Measurements from ENCODE around the gene PIK3R2. TPM values are rescaled to one million over a fixed set of nuclear protein-coding genes. Genes with fewer than 3 reads are reported as not detected.

The PIK3R2 gene
- total and polyA plus RNA-seq, 2 of the 13 experiments (the other 11 are each of a cell fraction or from before 2014, with no cell fraction given), result 18.6 to 25.3 TPM

GRCh38 chr19:18109341-18109732 is 43.6 kb upstream of the PIK3R2 start (continued):
- TF ChIP-seq NR2F2 (IDR thresholded peaks at IDR 0.05; ENCODE audit: borderline replicate concordance, low read depth) (no peak), KDM4B (CRISPR knock-in tag; IDR thresholded peaks at IDR 0.05) (0 out of 2 replicates have a peak, but pooled peaks have one; percentile 56), LCORL (IDR thresholded peaks at IDR 0.05) (no peak), LCORL (CRISPR knock-in tag; IDR thresholded peaks at IDR 0.05) (peak; percentile 91), ZNF180 (CRISPR knock-in tag; IDR thresholded peaks at IDR 0.05; ENCODE audit: borderline replicate concordance, low read depth) (no peak), ZNF383 (CRISPR knock-in tag; IDR thresholded peaks at IDR 0.05; ENCODE audit: borderline replicate concordance) (no peak), NR2F6 (IDR thresholded peaks at IDR 0.05) (no peak; the same call in 1 of the 2 replicates), NR2F6 (CRISPR knock-in tag; IDR thresholded peaks at IDR 0.05) (peak; percentile 42), ZNF629 (CRISPR knock-in tag; conservative IDR thresholded peaks at IDR 0.05) (no peak; the same call in 1 of the 2 replicates), ELK4 (CRISPR knock-in tag; IDR thresholded peaks at IDR 0.05; ENCODE audit: borderline replicate concordance) (no peak), ZNF883 (CRISPR knock-in tag; IDR thresholded peaks at IDR 0.05; ENCODE audit: not compliant biosample characterization) (no peak), IKZF1 (IDR thresholded peaks at IDR 0.05) (no peak), ZNF34 (CRISPR knock-in tag; IDR thresholded peaks at IDR 0.05; ENCODE audit: borderline replicate concordance) (no peak), DRAP1 (CRISPR knock-in tag; IDR thresholded peaks at IDR 0.05) (no peak), ZNF614 (CRISPR knock-in tag; IDR thresholded peaks at IDR 0.05; ENCODE audit: borderline replicate concordance) (0 out of 2 replicates have a peak, but pooled peaks have one; percentile 16), POLR2AphosphoS5 (IDR thresholded peaks at IDR 0.05; ENCODE audit: low read depth, low read length) (peak; percentile 31; the same call in 1 of the 2 replicates), U2AF1 (optimal IDR thresholded peaks at IDR 0.05; ENCODE audit: low read depth, low read length) (no peak), YEATS4 (CRISPR knock-in tag; IDR thresholded peaks at IDR 0.05; ENCODE audit: borderline replicate concordance) (no peak), THAP9 (CRISPR knock-in tag; IDR thresholded peaks at IDR 0.05; ENCODE audit: borderline replicate concordance) (no peak; the same call in 1 of the 2 replicates), ZUFSP (CRISPR knock-in tag; IDR thresholded peaks at IDR 0.05; ENCODE audit: borderline replicate concordance) (no peak), CREBL2 (CRISPR knock-in tag; IDR thresholded peaks at IDR 0.05; ENCODE audit: borderline replicate concordance) (no peak), MYC (CRISPR knock-in tag; IDR thresholded peaks at IDR 0.05; ENCODE audit: borderline replicate concordance) (0 out of 2 replicates have a peak, but pooled peaks have one; percentile 29), ZNF292 (CRISPR knock-in tag; IDR thresholded peaks at IDR 0.05; ENCODE audit: borderline replicate concordance, low read depth) (0 out of 2 replicates have a peak, but pooled peaks have one; percentile 46), HNF4A (CRISPR knock-in tag; IDR thresholded peaks at IDR 0.05) (peak; percentile 97), YY1 (IDR thresholded peaks at IDR 0.05; ENCODE audit: insufficient read depth, insufficient replicate concordance, low read depth, low read length) (no peak), ELF3 (CRISPR knock-in tag; IDR thresholded peaks at IDR 0.05) (no peak), DNMT3B (CRISPR knock-in tag; conservative IDR thresholded peaks at IDR 0.05) (no peak)
